Measurements from ENCODE around the gene BLACAT1.

DNA sequence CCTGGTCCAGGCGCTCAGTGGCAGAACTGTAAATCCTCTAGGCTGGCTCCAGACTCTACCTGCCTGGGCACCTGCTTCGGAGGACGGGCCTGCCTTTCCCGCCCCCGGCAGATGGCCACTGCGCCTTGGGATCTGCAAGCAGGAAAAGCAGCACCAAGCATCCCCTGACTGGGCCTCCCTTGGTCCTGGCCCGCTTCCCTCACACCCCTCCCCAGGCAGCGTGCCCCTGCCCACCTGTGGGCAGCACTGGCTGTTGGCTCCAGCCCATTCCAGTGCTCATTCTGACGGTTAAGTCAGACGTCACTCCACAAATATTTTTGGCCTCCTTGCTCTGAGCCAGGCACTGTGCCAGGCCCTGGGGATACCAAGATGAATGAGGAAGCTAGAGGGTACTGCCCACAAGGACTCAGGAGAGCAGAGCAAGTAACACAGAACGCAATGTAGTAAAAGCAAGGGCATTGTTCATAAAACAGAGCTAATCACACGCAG, 22.0 kb upstream of the BLACAT1 start:
- no peak for TF ChIP-seq POLR2A (IDR thresholded peaks at IDR 0.05; ENCODE audit: insufficient read depth in 1 of 2, low read depth in 2 of 2, low read length in 2 of 2)
- no peak for TF ChIP-seq ZBTB8A (CRISPR knock-in tag; IDR thresholded peaks at IDR 0.05; ENCODE audit: borderline replicate concordance, low read depth)
- no peak for TF ChIP-seq ZNF704 (CRISPR knock-in tag; IDR thresholded peaks at IDR 0.05; ENCODE audit: borderline replicate concordance)
- no peak for TF ChIP-seq SIN3A (IDR thresholded peaks at IDR 0.05; ENCODE audit: borderline replicate concordance, low read depth, low read length)
- no peak for TF ChIP-seq CTCF (CRISPR knock-in tag; IDR thresholded peaks at IDR 0.05)
- TF ChIP-seq SRF (IDR thresholded peaks at IDR 0.05; ENCODE audit: low read depth, low read length): no peak
- no peak for TF ChIP-seq ZNF777 (CRISPR knock-in tag; IDR thresholded peaks at IDR 0.05)
- TF ChIP-seq NFE2 (CRISPR knock-in tag; IDR thresholded peaks at IDR 0.05): no peak
- TF ChIP-seq JUNB (CRISPR knock-in tag; IDR thresholded peaks at IDR 0.05; ENCODE audit: borderline replicate concordance): no peak
- TF ChIP-seq ATM (IDR thresholded peaks at IDR 0.05; ENCODE audit: borderline replicate concordance): no peak
- no peak for TF ChIP-seq KAT7 (CRISPR knock-in tag; IDR thresholded peaks at IDR 0.05; ENCODE audit: borderline replicate concordance)
- TF ChIP-seq FOSL1 (CRISPR knock-in tag; IDR thresholded peaks at IDR 0.05; ENCODE audit: borderline replicate concordance): no peak

Data from HepG2 (cell line).